ENCODE data around the gene MOB3A.

Gene MOB3A

GRCh38 chr19:2033825-2034159, 62.3 kb downstream of the MOB3A start:
- H3K27ac ChIP-seq = peak overlapping the region; percentile 88
- TF ChIP-seq CTCF (IDR thresholded peaks at IDR 0.05) (no peak), ZFX (IDR thresholded peaks at IDR 0.05; ENCODE audit: borderline replicate concordance) (no peak)

- TF ChIP-seq ZFX (IDR thresholded peaks at IDR 0.05; ENCODE audit: borderline replicate concordance) (no peak), CTCF (IDR thresholded peaks at IDR 0.05) (no peak)
- peak overlapping the region; percentile 88 for H3K27ac ChIP-seq
These were observed 62.9 kb downstream of the MOB3A start for GRCh38 chr19:2033115-2033824.

GRCh38 chr19:2032296-2032941, 63.7 kb downstream of the MOB3A start:
- TF ChIP-seq ZFX (IDR thresholded peaks at IDR 0.05; ENCODE audit: borderline replicate concordance) (no peak), CTCF (IDR thresholded peaks at IDR 0.05) (no peak)
- H3K27ac ChIP-seq = peak overlapping the region; percentile 78

GRCh38 chr19:2027361-2027760, 68.8 kb downstream of the MOB3A start:
- TF ChIP-seq ZFX (IDR thresholded peaks at IDR 0.05; ENCODE audit: borderline replicate concordance) (no peak), CTCF (IDR thresholded peaks at IDR 0.05) (no peak)

GRCh38 chr19:2026770-2027169, 69.4 kb downstream of the MOB3A start:
- TF ChIP-seq ZFX (IDR thresholded peaks at IDR 0.05; ENCODE audit: borderline replicate concordance) (no peak), CTCF (IDR thresholded peaks at IDR 0.05) (no peak)
- no peak overlapping the region for H3K27ac ChIP-seq

More at GRCh38 chr19:2027361-2027760, 68.8 kb downstream of the MOB3A start:
- no peak overlapping the region for H3K27ac ChIP-seq

GRCh38 chr19:2022289-2022688, 73.8 kb downstream of the MOB3A start:
- no peak overlapping the region for H3K27ac ChIP-seq
- no peak for TF ChIP-seq ZFX (IDR thresholded peaks at IDR 0.05; ENCODE audit: borderline replicate concordance)
- no peak for TF ChIP-seq CTCF (IDR thresholded peaks at IDR 0.05)

- H3K27ac ChIP-seq = no peak overlapping the region
These were observed 74.5 kb downstream of the MOB3A start for GRCh38 chr19:2021453-2022140.

More at GRCh38 chr19:2021453-2022140, 74.5 kb downstream of the MOB3A start:
- TF ChIP-seq ZFX (IDR thresholded peaks at IDR 0.05; ENCODE audit: borderline replicate concordance) = no peak
- TF ChIP-seq CTCF (IDR thresholded peaks at IDR 0.05) = no peak

Data from 22Rv1 (cell line).